Stimulated activated CD8-positive, alpha-beta memory T cell treated with anti-CD3 and anti-CD28 coated beads, Interleukin-7, amount 100 ng/mL, for 1 hour (primary cell): Measurements from ENCODE around the gene C6orf163.
A peak's percentile ranks its signal among the peaks of the same experiment; 100 is the strongest.
"Not testable (repeated sequence)": the region's sequence is repeated elsewhere in the genome, so short reads cannot be mapped to it uniquely, and the experiment has no call there.

Experiments used
- DNase-seq, 2 donors: peaks; one replicate each; pipeline ENCODE4 v3.0.0-alpha.2; 2020; ENCODE audit warnings: low read depth in 2 of 2

The C6orf163 gene

GRCh38 chr6:87344731-87345130 lies at the start of gene C6orf163:
C6orf163 (plus strand) TSS chr6:87344813; CDS start chr6:87345100, 287 bp downstream.
- no peak for DNase-seq

- DNase-seq = no peak
Observed at GRCh38 chr6:87297119-87297518, 47.5 kb upstream of the C6orf163 start.

- DNase-seq = not testable (repeated sequence)
Observed at GRCh38 chr6:87301277-87301676, 43.3 kb upstream of the C6orf163 start.

- DNase-seq = no peak
Observed at GRCh38 chr6:87308970-87309369, 35.6 kb upstream of the C6orf163 start.

GRCh38 chr6:87312860-87313259 lies 31.8 kb upstream of the C6orf163 start:
- no peak for DNase-seq

GRCh38 chr6:87315071-87315470 lies 29.5 kb upstream of the C6orf163 start:
- no peak for DNase-seq

- DNase-seq = no peak
Observed at GRCh38 chr6:87319271-87319987, 25.2 kb upstream of the C6orf163 start.

GRCh38 chr6:87322304-87323212 lies 22.1 kb upstream of the C6orf163 start, which contains the start of gene SMIM8:
SMIM8 (plus strand) TSS chr6:87322588; CDS start chr6:87337032, 14,444 bp downstream.
- DNase-seq = peak; percentile 56 to 69

- DNase-seq = not testable (repeated sequence)
Observed at GRCh38 chr6:87323880-87324279, 20.7 kb upstream of the C6orf163 start.

- DNase-seq = no peak
Observed at GRCh38 chr6:87330961-87331360, 13.7 kb upstream of the C6orf163 start.

GRCh38 chr6:87333033-87333432 lies 11.6 kb upstream of the C6orf163 start:
- no peak for DNase-seq

GRCh38 chr6:87333591-87334181 lies 10.9 kb upstream of the C6orf163 start:
- no peak for DNase-seq

- DNase-seq = no peak
Observed at GRCh38 chr6:87334683-87335082, 9.9 kb upstream of the C6orf163 start.

- no peak for DNase-seq
Observed at GRCh38 chr6:87336367-87336766, 8.2 kb upstream of the C6orf163 start.

- DNase-seq = no peak
Observed at GRCh38 chr6:87340230-87340629, 4.4 kb upstream of the C6orf163 start.

- no peak for DNase-seq
Observed at GRCh38 chr6:87341158-87341557, 3.5 kb upstream of the C6orf163 start.

- DNase-seq = no peak
Observed at GRCh38 chr6:87341899-87342298, 2.7 kb upstream of the C6orf163 start.

- DNase-seq = no peak
Observed at GRCh38 chr6:87342829-87343228, 1.8 kb upstream of the C6orf163 start.

GRCh38 chr6:87346700-87347099 lies 2.1 kb downstream of the C6orf163 start:
- DNase-seq = no peak

- no peak for DNase-seq
Observed at GRCh38 chr6:87349896-87350295, 5.3 kb downstream of the C6orf163 start.

- no peak for DNase-seq
Observed at GRCh38 chr6:87350516-87350915, 5.9 kb downstream of the C6orf163 start.

GRCh38 chr6:87351583-87351982 lies 7.0 kb downstream of the C6orf163 start:
- no peak for DNase-seq
